Tibial nerve (tissue), 4 donors: ENCODE data around the gene BFAR.

Source experiments
- CTCF ChIP-seq, 5 experiments: fragments of 200-600 bp in 3 of 5; fragments of 450-650 bp in 2 of 5; sonication (generic) in 3 of 5; IDR thresholded peaks; one replicate each; pipeline ENCODE4 v1.5.1; 2016 to 2019; ENCODE audit warnings: antibody characterized with exemption in 5 of 5, mild to moderate bottlenecking in 3 of 5, moderate library complexity in 2 of 5
- EP300 ChIP-seq, 2 donors: sonication (generic); formaldehyde crosslinking; IDR thresholded peaks; one replicate each; pipeline ENCODE4 v1.6.1; 2017; ENCODE audit warnings: antibody characterized with exemption in 2 of 2, mild to moderate bottlenecking in 1 of 2
- POLR2A ChIP-seq, 2 donors: fragments of 450-650 bp; IDR thresholded peaks; one replicate each; pipeline ENCODE4 v1.6.1; 2017; ENCODE audit warnings: antibody characterized with exemption in 2 of 2, mild to moderate bottlenecking in 2 of 2, moderate library complexity in 2 of 2

- TF ChIP-seq CTCF (IDR thresholded peaks at IDR 0.05) (no peak), POLR2A (IDR thresholded peaks at IDR 0.05) (no peak), EP300 (IDR thresholded peaks at IDR 0.05) (no peak)
Observed at GRCh38 chr16:14608111-14608566, 24.6 kb upstream of the BFAR start.
